ACC112 (cell line): ENCODE data around the gene JAM3.

Experiments used
- H2AFZ ChIP-seq: fragments of 200-600 bp; sonication (generic); one replicate; pipeline ENCODE4 v1.6.0; 2017; ENCODE audit warnings: antibody characterized with exemption, low read length; ENCODE audit not compliant: unreplicated experiment
- H3K27ac ChIP-seq: fragments of 200-600 bp; sonication (generic); 2 replicates; pipeline ENCODE4 v1.5.1; 2014; ENCODE audit warnings: low read depth, mild to moderate bottlenecking, antibody characterized with exemption, low read length, moderate library complexity
- H3K27me3 ChIP-seq: fragments of 200-600 bp; sonication (generic); 2 replicates; pipeline ENCODE4 v1.6.1; 2014; ENCODE audit warnings: mild to moderate bottlenecking, antibody characterized with exemption, low read length, moderate library complexity, mixed read lengths; ENCODE audit not compliant: insufficient read depth
- H3K36me3 ChIP-seq: fragments of 200-600 bp; sonication (generic); 2 replicates; pipeline ENCODE4 v1.6.1; 2016; ENCODE audit warnings: mild to moderate bottlenecking, antibody characterized with exemption, low read length, moderate library complexity, mixed read lengths; ENCODE audit not compliant: insufficient read depth
- H3K4me1 ChIP-seq: fragments of 200-600 bp; sonication (generic); one replicate; pipeline ENCODE4 v1.6.1; 2016; ENCODE audit warnings: low read length, mixed read lengths; ENCODE audit not compliant: insufficient read depth, unreplicated experiment, control insufficient read depth
- H3K4me3 ChIP-seq: fragments of 200-600 bp; sonication (generic); 2 replicates; pipeline ENCODE4 v1.5.1; 2014; ENCODE audit warnings: mild to moderate bottlenecking, low read depth, low read length
- H3K79me2 ChIP-seq: fragments of 200-600 bp; sonication (generic); one replicate; pipeline ENCODE4 v1.6.0; 2016; ENCODE audit warnings: low read length; ENCODE audit not compliant: control insufficient read depth, unreplicated experiment, insufficient read depth

JAM3 gene

GRCh38 chr11:134068829-134069425, at the start of gene JAM3:
TSS of gene JAM3 (plus strand) at chr11:134069072. CDS start at chr11:134069084, 12 bp downstream.
- peaks cover 22% of the 10 kb centered on the region for H3K79me2 ChIP-seq
- H3K4me3 ChIP-seq, result peak within 1 kb of the TSS; percentile 94
- peaks cover under 1% of the 10 kb centered on the region for H3K4me1 ChIP-seq
- no peak within 1 kb of the TSS for H3K27ac ChIP-seq
- H3K36me3 ChIP-seq, result no peaks in the 10 kb centered on the region
- peaks cover 38% of the 10 kb centered on the region for H3K27me3 ChIP-seq
- peak within 1 kb of the TSS; percentile 98 for H2AFZ ChIP-seq

GRCh38 chr11:134019500-134019899, 49.4 kb upstream of the JAM3 start:
- Histone ChIP-seq H3K27me3 (peaks cover 54% of the 10 kb centered on the region), H3K4me1 (no peaks in the 10 kb centered on the region), H3K79me2 (no peaks in the 10 kb centered on the region), H3K36me3 (no peaks in the 10 kb centered on the region), H3K27ac (no peak overlapping the region), H3K4me3 (no peak overlapping the region), H2AFZ (no peak overlapping the region)

GRCh38 chr11:134020598-134020997, 48.3 kb upstream of the JAM3 start:
- no peak overlapping the region for H3K4me3 ChIP-seq
- peaks cover 49% of the 10 kb centered on the region for H3K27me3 ChIP-seq
- no peak overlapping the region for H3K27ac ChIP-seq
- no peaks in the 10 kb centered on the region for H3K36me3 ChIP-seq
- no peaks in the 10 kb centered on the region for H3K4me1 ChIP-seq
- H2AFZ ChIP-seq, result no peak overlapping the region
- H3K79me2 ChIP-seq, result no peaks in the 10 kb centered on the region

- Histone ChIP-seq H3K4me1 (no peaks in the 10 kb centered on the region), H3K4me3 (no peak overlapping the region), H3K79me2 (no peaks in the 10 kb centered on the region), H3K27ac (no peak overlapping the region), H3K36me3 (no peaks in the 10 kb centered on the region), H2AFZ (no peak overlapping the region), H3K27me3 (peaks cover 49% of the 10 kb centered on the region)
Observed at GRCh38 chr11:134021326-134021725, 47.5 kb upstream of the JAM3 start.

- Histone ChIP-seq H3K79me2 (no peaks in the 10 kb centered on the region), H3K4me1 (no peaks in the 10 kb centered on the region), H2AFZ (no peak overlapping the region), H3K4me3 (no peak overlapping the region), H3K27ac (no peak overlapping the region), H3K27me3 (peaks cover 44% of the 10 kb centered on the region), H3K36me3 (no peaks in the 10 kb centered on the region)
Observed at GRCh38 chr11:134022748-134023147, 46.1 kb upstream of the JAM3 start.

GRCh38 chr11:134024420-134025081, 44.3 kb upstream of the JAM3 start:
- Histone ChIP-seq H3K27me3 (peaks cover 45% of the 10 kb centered on the region), H3K79me2 (no peaks in the 10 kb centered on the region), H2AFZ (no peak overlapping the region), H3K36me3 (no peaks in the 10 kb centered on the region), H3K4me1 (no peaks in the 10 kb centered on the region), H3K4me3 (no peak overlapping the region), H3K27ac (no peak overlapping the region)

- no peak overlapping the region for H3K27ac ChIP-seq
- no peaks in the 10 kb centered on the region for H3K4me1 ChIP-seq
- H3K4me3 ChIP-seq, result no peak overlapping the region
- no peak overlapping the region for H2AFZ ChIP-seq
- no peaks in the 10 kb centered on the region for H3K79me2 ChIP-seq
- H3K36me3 ChIP-seq, result no peaks in the 10 kb centered on the region
- peaks cover 45% of the 10 kb centered on the region for H3K27me3 ChIP-seq
Observed at GRCh38 chr11:134025082-134025429, 43.8 kb upstream of the JAM3 start.

GRCh38 chr11:134026655-134027343, 42.1 kb upstream of the JAM3 start:
- H2AFZ ChIP-seq, result no peak overlapping the region
- no peaks in the 10 kb centered on the region for H3K36me3 ChIP-seq
- H3K4me1 ChIP-seq, result no peaks in the 10 kb centered on the region
- no peak overlapping the region for H3K27ac ChIP-seq
- no peak overlapping the region for H3K4me3 ChIP-seq
- no peaks in the 10 kb centered on the region for H3K79me2 ChIP-seq
- H3K27me3 ChIP-seq, result peaks cover 44% of the 10 kb centered on the region

GRCh38 chr11:134027671-134028070, 41.2 kb upstream of the JAM3 start:
- no peaks in the 10 kb centered on the region for H3K4me1 ChIP-seq
- no peak overlapping the region for H2AFZ ChIP-seq
- no peak overlapping the region for H3K4me3 ChIP-seq
- no peak overlapping the region for H3K27ac ChIP-seq
- H3K79me2 ChIP-seq, result no peaks in the 10 kb centered on the region
- H3K27me3 ChIP-seq, result peaks cover 53% of the 10 kb centered on the region
- H3K36me3 ChIP-seq, result no peaks in the 10 kb centered on the region

GRCh38 chr11:134028368-134028920, 40.4 kb upstream of the JAM3 start:
- no peaks in the 10 kb centered on the region for H3K79me2 ChIP-seq

More at GRCh38 chr11:134028368-134028920, 40.4 kb upstream of the JAM3 start:
- Histone ChIP-seq H3K27me3 (peaks cover 56% of the 10 kb centered on the region), H2AFZ (no peak overlapping the region), H3K36me3 (no peaks in the 10 kb centered on the region), H3K4me1 (no peaks in the 10 kb centered on the region), H3K27ac (no peak overlapping the region), H3K4me3 (no peak overlapping the region)
